Astrocyte of the cerebellum (primary cell): ENCODE results near the gene SLC7A6.

Experiments used
- DNase-seq: peaks from one replicate; pipeline ENCODE4 v3.0.0-alpha.2; 2011; ENCODE audit warnings: low read depth
- H3K4me3 ChIP-seq: 2 replicates; pipeline ENCODE4 v1.5.1; 2011; ENCODE audit warnings: mild to moderate bottlenecking, low read depth, low read length, moderate library complexity
- in situ Hi-C: cut with HindIII; loops from 2 replicates; pipeline ENCODE4 v1.10.0; 2017; ENCODE audit warnings: low sequenced_read_pairs
- TF ChIP-seq, protein P1 (sequence below): IDR thresholded peaks from 2 replicates; pipeline ENCODE4 v1.5.1; 2012; ENCODE audit warnings: low read length, low read depth, moderate library complexity, mild to moderate bottlenecking; ENCODE audit errors: missing control alignments

The SLC7A6 gene

DNA sequence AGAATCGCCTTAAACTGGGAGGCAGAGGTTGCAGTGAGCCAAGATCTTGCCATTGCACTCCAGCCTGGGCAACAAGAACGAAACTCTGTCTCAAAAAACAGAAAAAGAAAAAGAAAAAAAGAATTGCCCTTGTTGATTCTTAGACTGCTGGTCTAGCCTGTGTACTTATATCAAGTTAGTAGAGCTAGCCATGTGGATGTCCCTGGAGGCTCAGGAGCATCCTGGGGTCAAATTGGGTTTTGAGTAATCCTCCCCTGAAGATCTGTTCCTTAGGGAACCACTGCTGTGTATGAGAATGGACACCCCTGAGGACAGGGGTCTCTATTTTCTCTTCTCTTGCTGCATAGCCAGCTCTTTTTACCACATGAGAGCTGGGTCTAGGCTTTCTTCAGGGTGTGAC is 24.9 kb downstream of the SLC7A6 start:
- TF ChIP-seq, protein P1, sequence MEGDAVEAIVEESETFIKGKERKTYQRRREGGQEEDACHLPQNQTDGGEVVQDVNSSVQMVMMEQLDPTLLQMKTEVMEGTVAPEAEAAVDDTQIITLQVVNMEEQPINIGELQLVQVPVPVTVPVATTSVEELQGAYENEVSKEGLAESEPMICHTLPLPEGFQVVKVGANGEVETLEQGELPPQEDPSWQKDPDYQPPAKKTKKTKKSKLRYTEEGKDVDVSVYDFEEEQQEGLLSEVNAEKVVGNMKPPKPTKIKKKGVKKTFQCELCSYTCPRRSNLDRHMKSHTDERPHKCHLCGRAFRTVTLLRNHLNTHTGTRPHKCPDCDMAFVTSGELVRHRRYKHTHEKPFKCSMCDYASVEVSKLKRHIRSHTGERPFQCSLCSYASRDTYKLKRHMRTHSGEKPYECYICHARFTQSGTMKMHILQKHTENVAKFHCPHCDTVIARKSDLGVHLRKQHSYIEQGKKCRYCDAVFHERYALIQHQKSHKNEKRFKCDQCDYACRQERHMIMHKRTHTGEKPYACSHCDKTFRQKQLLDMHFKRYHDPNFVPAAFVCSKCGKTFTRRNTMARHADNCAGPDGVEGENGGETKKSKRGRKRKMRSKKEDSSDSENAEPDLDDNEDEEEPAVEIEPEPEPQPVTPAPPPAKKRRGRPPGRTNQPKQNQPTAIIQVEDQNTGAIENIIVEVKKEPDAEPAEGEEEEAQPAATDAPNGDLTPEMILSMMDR, result no peak
- H3K4me3 ChIP-seq, result no peak overlapping the region
- in situ Hi-C loops, result no loop called here
- no peak for DNase-seq

DNA sequence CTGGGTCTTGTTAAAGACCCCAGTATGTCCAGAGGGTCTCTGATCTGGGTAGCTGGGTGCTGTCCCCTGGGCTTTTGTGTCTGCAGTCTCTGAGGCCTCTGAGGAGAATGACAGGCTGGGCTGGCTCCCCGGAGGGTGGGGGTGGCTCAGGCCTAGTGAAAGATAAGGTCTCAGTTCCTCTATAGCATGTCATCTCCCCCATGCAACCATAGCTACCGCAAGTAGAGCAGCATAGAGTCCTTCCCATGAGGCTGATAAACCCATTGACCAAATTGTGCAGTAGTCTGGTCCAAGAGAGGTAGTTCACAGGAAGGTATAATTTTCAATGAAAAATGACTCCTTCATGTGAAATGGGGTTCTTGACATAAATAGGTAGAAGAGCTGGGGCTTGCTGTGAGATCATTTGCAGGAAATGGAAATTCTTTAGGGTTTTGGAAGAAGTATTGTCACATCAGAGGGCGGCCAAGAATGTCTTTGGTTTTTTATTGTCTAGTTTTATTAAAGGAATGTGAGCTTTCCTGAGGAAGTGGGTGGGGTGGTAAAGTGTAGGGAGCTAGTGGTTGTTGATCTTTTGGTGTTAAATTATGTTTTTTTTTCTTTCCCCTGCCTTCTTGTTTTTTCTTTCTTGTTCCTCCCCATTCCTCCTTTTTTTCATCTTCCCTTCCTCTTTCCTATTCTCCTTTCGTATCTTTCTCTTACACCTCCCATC is 25.4 kb downstream of the SLC7A6 start:
- H3K4me3 ChIP-seq, result no peak overlapping the region
- in situ Hi-C loops, result no loop called here
- DNase-seq, result no peak
- TF ChIP-seq, protein P1, result no peak

DNA sequence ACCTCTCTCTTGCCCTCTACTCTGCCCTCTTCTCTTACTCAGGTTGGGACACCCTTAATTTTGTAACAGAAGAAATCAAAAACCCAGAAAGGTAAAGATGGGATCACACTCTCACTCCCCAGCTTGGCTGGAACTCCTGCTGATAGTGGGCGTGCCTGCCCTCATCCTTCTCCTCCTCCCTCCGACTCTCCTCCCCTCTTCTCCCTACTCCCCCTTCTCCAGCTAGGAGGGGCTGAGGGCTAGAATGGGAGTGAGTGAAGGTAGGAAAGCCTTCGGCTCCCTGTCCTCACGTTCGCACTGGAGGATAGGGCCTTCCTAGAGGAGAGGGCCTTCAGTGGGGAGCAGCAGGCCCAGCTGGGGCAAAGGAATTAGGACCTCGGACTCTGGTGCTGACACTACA is 26.1 kb downstream of the SLC7A6 start:
- in situ Hi-C loops, result no loop called here
- H3K4me3 ChIP-seq, result no peak overlapping the region
- DNase-seq, result no peak
- TF ChIP-seq, protein P1, result no peak

DNA sequence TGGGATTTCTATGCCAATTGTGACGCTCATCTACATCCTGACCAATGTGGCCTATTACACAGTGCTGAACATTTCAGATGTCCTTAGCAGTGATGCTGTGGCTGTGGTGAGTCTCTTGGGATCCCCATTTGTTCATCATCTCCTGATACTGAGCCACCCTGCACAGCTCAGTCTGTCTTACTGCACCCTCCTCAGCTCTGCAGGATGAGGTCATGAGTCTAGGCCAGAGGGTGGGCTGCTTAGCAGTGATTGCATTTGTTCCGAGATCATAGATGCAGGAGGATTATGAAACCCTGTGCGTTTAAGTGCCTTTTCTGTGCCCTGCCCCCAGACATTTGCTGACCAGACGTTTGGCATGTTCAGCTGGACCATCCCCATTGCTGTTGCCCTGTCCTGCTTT is 26.9 kb downstream of the SLC7A6 start:
- in situ Hi-C loops, result no loop called here
- H3K4me3 ChIP-seq, result no peak overlapping the region
- DNase-seq, result no peak
- TF ChIP-seq, protein P1, result no peak

DNA sequence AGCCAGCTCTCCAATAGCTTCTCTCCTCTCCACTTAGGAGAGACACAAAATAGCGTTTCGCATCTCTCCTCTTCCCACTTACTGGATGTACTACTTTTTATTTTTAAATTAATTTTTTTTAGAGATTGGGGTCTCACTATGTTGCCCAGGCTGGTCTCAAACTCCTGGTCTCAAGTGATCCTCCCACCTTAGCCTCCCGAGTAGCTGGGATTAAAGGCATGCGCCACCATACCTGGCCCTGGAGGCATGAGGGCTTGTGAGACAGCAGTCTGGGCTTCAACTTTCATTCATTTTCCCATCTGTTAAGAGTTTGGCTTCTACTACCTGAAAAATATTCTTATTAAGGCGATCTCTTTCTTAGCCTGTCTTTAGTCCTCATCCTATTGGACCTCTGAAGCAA is 28.1 kb downstream of the SLC7A6 start:
- in situ Hi-C loops, result no loop called here
- TF ChIP-seq, protein P1, result no peak
- no peak for DNase-seq
- no peak overlapping the region for H3K4me3 ChIP-seq

DNA sequence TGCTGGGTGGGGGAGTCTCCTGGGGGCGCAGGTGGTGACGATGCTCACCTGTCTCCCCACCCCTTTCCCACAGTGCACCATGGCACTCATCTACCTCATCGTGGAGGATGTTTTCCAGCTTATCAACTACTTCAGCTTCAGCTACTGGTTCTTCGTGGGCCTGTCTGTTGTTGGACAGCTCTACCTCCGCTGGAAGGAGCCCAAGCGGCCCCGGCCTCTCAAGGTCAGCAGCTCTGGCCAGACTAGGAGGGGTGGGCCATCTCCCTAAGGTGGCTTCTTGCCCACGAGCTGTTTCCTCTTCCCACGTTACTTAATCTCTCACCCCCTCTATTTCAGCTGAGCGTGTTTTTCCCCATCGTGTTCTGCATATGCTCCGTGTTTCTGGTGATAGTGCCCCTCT is 32.0 kb downstream of the SLC7A6 start:
- in situ Hi-C loops, result no loop called here
- TF ChIP-seq, protein P1, result no peak
- H3K4me3 ChIP-seq, result no peak overlapping the region
- DNase-seq, result no peak

DNA sequence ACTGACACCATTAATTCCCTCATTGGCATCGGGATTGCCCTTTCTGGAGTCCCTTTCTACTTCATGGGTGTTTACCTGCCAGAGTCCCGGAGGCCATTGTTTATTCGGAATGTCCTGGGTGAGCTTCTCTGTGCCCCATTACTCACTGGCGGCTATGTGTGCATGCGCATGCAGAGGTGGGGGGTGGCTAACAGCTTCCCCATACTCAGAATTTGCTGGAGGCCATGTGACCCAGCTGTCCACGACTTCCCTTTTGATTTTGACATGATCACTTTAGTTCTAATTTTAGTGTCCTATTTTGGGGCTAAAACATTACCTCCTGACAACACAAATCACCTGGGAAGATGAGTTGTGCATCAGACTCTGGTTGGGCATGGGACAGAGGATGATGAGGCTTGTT is 32.4 kb downstream of the SLC7A6 start:
- DNase-seq, result no peak
- in situ Hi-C loops, result no loop called here
- no peak overlapping the region for H3K4me3 ChIP-seq
- TF ChIP-seq, protein P1, result no peak
